HG03521 (cell line): ENCODE measurements around the gene CFAP157.
A peak's percentile ranks its signal among the peaks of the same experiment; 100 is the strongest.

Experiments used
- ATAC-seq: cut with Tn5 transposase; IDR thresholded peaks from one replicate; pipeline ENCODE4 v1.9.1; 2021; ENCODE audit warnings: mild to moderate bottlenecking, moderate library complexity; ENCODE audit not compliant: unreplicated experiment

CFAP157 gene

GRCh38 chr9:127692071-127692470 is 14.7 kb upstream of the CFAP157 start:
- no peak for ATAC-seq

- ATAC-seq = no peak
These were observed 13.6 kb upstream of the CFAP157 start for GRCh38 chr9:127693143-127693542.

GRCh38 chr9:127693697-127694096 is 13.1 kb upstream of the CFAP157 start:
- ATAC-seq = no peak

- no peak for ATAC-seq
These were observed 11.7 kb upstream of the CFAP157 start for GRCh38 chr9:127694890-127695720.

- no peak for ATAC-seq
These were observed 9.2 kb upstream of the CFAP157 start for GRCh38 chr9:127697575-127697974.

GRCh38 chr9:127698386-127698785 is 8.4 kb upstream of the CFAP157 start:
- ATAC-seq = no peak

GRCh38 chr9:127698985-127699670 is 7.7 kb upstream of the CFAP157 start:
- ATAC-seq = peak; percentile 95

- ATAC-seq = no peak
These were observed 6.6 kb upstream of the CFAP157 start for GRCh38 chr9:127700140-127700539.

GRCh38 chr9:127700594-127701255 is 6.1 kb upstream of the CFAP157 start:
- no peak for ATAC-seq

- no peak for ATAC-seq
These were observed 3.4 kb upstream of the CFAP157 start for GRCh38 chr9:127703289-127703946.

GRCh38 chr9:127705577-127706379 is 1.0 kb upstream of the CFAP157 start:
- ATAC-seq = no peak

- ATAC-seq = no peak
These were observed 978 bp downstream of the CFAP157 start for GRCh38 chr9:127707766-127708165.

- ATAC-seq = no peak
These were observed 2.3 kb downstream of the CFAP157 start for GRCh38 chr9:127708952-127709587.

GRCh38 chr9:127710204-127710783 is 3.5 kb downstream of the CFAP157 start:
- ATAC-seq = no peak

- ATAC-seq = no peak
These were observed 4.5 kb downstream of the CFAP157 start for GRCh38 chr9:127711226-127711701.

GRCh38 chr9:127711831-127712274 is 5.1 kb downstream of the CFAP157 start:
- ATAC-seq = no peak

- ATAC-seq = no peak
These were observed 5.6 kb downstream of the CFAP157 start for GRCh38 chr9:127712371-127712770.

GRCh38 chr9:127712867-127713266 is 6.1 kb downstream of the CFAP157 start:
- ATAC-seq = no peak

- no peak for ATAC-seq
These were observed 7.4 kb downstream of the CFAP157 start for GRCh38 chr9:127714020-127714750.
